T-helper 1 cell (primary cell): ENCODE measurements around the gene MAST4.
"Not testable (repeated sequence)": the region's sequence is repeated elsewhere in the genome, so short reads cannot be mapped to it uniquely, and the experiment has no call there.

Source experiments
- DNase-seq, 5 donors: peaks; one replicate each; pipeline ENCODE4 v3.0.0-alpha.2; 2012 to 2020

Gene MAST4

GRCh38 chr5:66647146-66647856 is 51.1 kb downstream of the MAST4 start:
- no peak for DNase-seq

- no peak for DNase-seq
Measured at GRCh38 chr5:66652818-66653217, 56.6 kb downstream of the MAST4 start.

GRCh38 chr5:66653325-66653724 is 57.1 kb downstream of the MAST4 start:
- no peak for DNase-seq

GRCh38 chr5:66655395-66656324 is 59.5 kb downstream of the MAST4 start:
- DNase-seq: no peak

GRCh38 chr5:66658516-66658915 is 62.3 kb downstream of the MAST4 start:
- DNase-seq: no peak

GRCh38 chr5:66659780-66660179 is 63.6 kb downstream of the MAST4 start:
- no peak for DNase-seq

GRCh38 chr5:66660396-66660795 is 64.2 kb downstream of the MAST4 start:
- no peak for DNase-seq

- DNase-seq: no peak
Measured at GRCh38 chr5:66661149-66661548, 65.0 kb downstream of the MAST4 start.

- DNase-seq: no peak
Measured at GRCh38 chr5:66666778-66667177, 70.6 kb downstream of the MAST4 start.

- DNase-seq: no peak
Measured at GRCh38 chr5:66669086-66669861, 73.1 kb downstream of the MAST4 start.

GRCh38 chr5:66669862-66670195 is 73.6 kb downstream of the MAST4 start:
- no peak for DNase-seq

- DNase-seq: no peak
Measured at GRCh38 chr5:66671305-66671704, 75.1 kb downstream of the MAST4 start.

GRCh38 chr5:66674802-66675201 is 78.6 kb downstream of the MAST4 start:
- DNase-seq: no peak

GRCh38 chr5:66675406-66675805 is 79.2 kb downstream of the MAST4 start:
- no peak for DNase-seq

GRCh38 chr5:66680221-66680620 is 84.0 kb downstream of the MAST4 start:
- DNase-seq: no peak

GRCh38 chr5:66680804-66681203 is 84.6 kb downstream of the MAST4 start:
- DNase-seq: no peak

GRCh38 chr5:66684663-66685062 is 88.5 kb downstream of the MAST4 start:
- no peak for DNase-seq

- no peak for DNase-seq
Measured at GRCh38 chr5:66689522-66690220, 93.5 kb downstream of the MAST4 start.

- no peak for DNase-seq
Measured at GRCh38 chr5:66694036-66694435, 97.8 kb downstream of the MAST4 start.

GRCh38 chr5:66695840-66696239 is 99.6 kb downstream of the MAST4 start:
- DNase-seq: not testable (repeated sequence)

GRCh38 chr5:66697796-66698564 is 101.8 kb downstream of the MAST4 start:
- no peak for DNase-seq

GRCh38 chr5:66701244-66701643 is 105.1 kb downstream of the MAST4 start:
- DNase-seq: no peak
